HEK293 (cell line): ENCODE results near the gene SETD1A.

Source experiments
- PRDM1 ChIP-seq: fragments of 450-650 bp; formaldehyde crosslinking; IDR thresholded peaks from 2 replicates; pipeline ENCODE4; 2016; ENCODE audit warnings: missing biosample characterization, missing genetic modification characterization
- REPIN1 ChIP-seq: fragments of 450-650 bp; formaldehyde crosslinking; IDR thresholded peaks from 2 replicates; pipeline ENCODE4 v1.5.1; 2017; ENCODE audit warnings: missing biosample characterization, missing genetic modification characterization, low read depth
- SP2 ChIP-seq: fragments of 450-650 bp; formaldehyde crosslinking; IDR thresholded peaks from 2 replicates; pipeline ENCODE4 v1.5.1; 2016; ENCODE audit warnings: missing biosample characterization, missing genetic modification characterization
- ZBTB17 ChIP-seq: fragments of 450-650 bp; formaldehyde crosslinking; IDR thresholded peaks from 2 replicates; pipeline ENCODE4 v1.5.1; 2016; ENCODE audit warnings: missing biosample characterization, missing genetic modification characterization
- ZBTB7A ChIP-seq: fragments of 450-650 bp; formaldehyde crosslinking; IDR thresholded peaks from 2 replicates; pipeline ENCODE4 v1.5.1; 2016; ENCODE audit warnings: low read depth, missing biosample characterization, missing genetic modification characterization
- ZNF132 ChIP-seq: fragments of 450-650 bp; formaldehyde crosslinking; IDR thresholded peaks from 2 replicates; pipeline ENCODE4 v1.5.1; 2017; ENCODE audit warnings: missing biosample characterization, missing genetic modification characterization, borderline replicate concordance
- ZNF184 ChIP-seq: fragments of 450-650 bp; IDR thresholded peaks from 2 replicates; pipeline ENCODE4 v1.5.1; 2018; ENCODE audit warnings: missing biosample characterization, mild to moderate bottlenecking, missing genetic modification characterization
- ZNF24 ChIP-seq: fragments of 450-650 bp; formaldehyde crosslinking; IDR thresholded peaks from 2 replicates; pipeline ENCODE4 v1.5.1; 2016; ENCODE audit warnings: missing biosample characterization, missing genetic modification characterization
- ZNF555 ChIP-seq: fragments of 450-650 bp; formaldehyde crosslinking; conservative IDR thresholded peaks from 2 replicates; pipeline ENCODE4 v1.5.1; 2017; ENCODE audit warnings: missing biosample characterization, mild to moderate bottlenecking, missing genetic modification characterization, inconsistent platforms
- ZNF623 ChIP-seq: fragments of 450-650 bp; formaldehyde crosslinking; IDR thresholded peaks from 2 replicates; pipeline ENCODE4 v1.5.1; 2016; ENCODE audit warnings: missing biosample characterization, missing genetic modification characterization
- ZNF660 ChIP-seq: fragments of 450-650 bp; IDR thresholded peaks from 2 replicates; pipeline ENCODE4 v1.5.1; 2018; ENCODE audit warnings: missing biosample characterization, mild to moderate bottlenecking, missing genetic modification characterization
- ZNF777 ChIP-seq: fragments of 450-650 bp; formaldehyde crosslinking; IDR thresholded peaks from 2 replicates; pipeline ENCODE4 v1.5.1; 2017; ENCODE audit warnings: missing biosample characterization, missing genetic modification characterization, borderline replicate concordance
- ZNF785 ChIP-seq: fragments of 450-650 bp; formaldehyde crosslinking; IDR thresholded peaks from 2 replicates; pipeline ENCODE4 v1.5.1; 2016; ENCODE audit warnings: missing biosample characterization, missing genetic modification characterization
- ZSCAN16 ChIP-seq: fragments of 450-650 bp; formaldehyde crosslinking; IDR thresholded peaks from 2 replicates; pipeline ENCODE4 v1.5.1; 2016; ENCODE audit warnings: missing biosample characterization, missing genetic modification characterization
- TF ChIP-seq, protein P1 (sequence below): fragments of 450-650 bp; formaldehyde crosslinking; IDR thresholded peaks from 2 replicates; pipeline ENCODE4 v1.5.1; 2016; ENCODE audit warnings: missing biosample characterization, missing genetic modification characterization
- TF ChIP-seq, protein P2 (sequence below): fragments of 450-650 bp; formaldehyde crosslinking; IDR thresholded peaks from 2 replicates; pipeline ENCODE4 v1.5.1; 2016; ENCODE audit warnings: missing biosample characterization, missing genetic modification characterization
- TF ChIP-seq, protein P3 (sequence below): IDR thresholded peaks from 2 replicates; pipeline ENCODE4 v1.6.1; 2011; ENCODE audit warnings: mild to moderate bottlenecking, low read depth, low read length, borderline replicate concordance
- TF ChIP-seq, protein P4 (sequence below): fragments of 450-650 bp; formaldehyde crosslinking; IDR thresholded peaks from 2 replicates; pipeline ENCODE4 v1.5.1; 2016; ENCODE audit warnings: missing biosample characterization, missing genetic modification characterization
- TF ChIP-seq, protein P5 (sequence below): fragments of 450-650 bp; formaldehyde crosslinking; IDR thresholded peaks from 2 replicates; pipeline ENCODE4 v1.5.1; 2016; ENCODE audit warnings: missing biosample characterization, missing genetic modification characterization
- TF ChIP-seq, protein P6 (sequence below): fragments of 450-650 bp; formaldehyde crosslinking; IDR thresholded peaks from 2 replicates; pipeline ENCODE4 v1.5.0; 2017; ENCODE audit warnings: missing biosample characterization, missing genetic modification characterization, borderline replicate concordance
- TF ChIP-seq, protein P7 (sequence below): fragments of 450-650 bp; formaldehyde crosslinking; IDR thresholded peaks from 2 replicates; pipeline ENCODE4 v1.5.1; 2017; ENCODE audit warnings: missing biosample characterization, missing genetic modification characterization
- TF ChIP-seq, protein P8 (sequence below): fragments of 450-650 bp; formaldehyde crosslinking; IDR thresholded peaks from 2 replicates; pipeline ENCODE4 v1.5.1; 2016; ENCODE audit warnings: missing biosample characterization, missing genetic modification characterization

SETD1A gene

DNA sequence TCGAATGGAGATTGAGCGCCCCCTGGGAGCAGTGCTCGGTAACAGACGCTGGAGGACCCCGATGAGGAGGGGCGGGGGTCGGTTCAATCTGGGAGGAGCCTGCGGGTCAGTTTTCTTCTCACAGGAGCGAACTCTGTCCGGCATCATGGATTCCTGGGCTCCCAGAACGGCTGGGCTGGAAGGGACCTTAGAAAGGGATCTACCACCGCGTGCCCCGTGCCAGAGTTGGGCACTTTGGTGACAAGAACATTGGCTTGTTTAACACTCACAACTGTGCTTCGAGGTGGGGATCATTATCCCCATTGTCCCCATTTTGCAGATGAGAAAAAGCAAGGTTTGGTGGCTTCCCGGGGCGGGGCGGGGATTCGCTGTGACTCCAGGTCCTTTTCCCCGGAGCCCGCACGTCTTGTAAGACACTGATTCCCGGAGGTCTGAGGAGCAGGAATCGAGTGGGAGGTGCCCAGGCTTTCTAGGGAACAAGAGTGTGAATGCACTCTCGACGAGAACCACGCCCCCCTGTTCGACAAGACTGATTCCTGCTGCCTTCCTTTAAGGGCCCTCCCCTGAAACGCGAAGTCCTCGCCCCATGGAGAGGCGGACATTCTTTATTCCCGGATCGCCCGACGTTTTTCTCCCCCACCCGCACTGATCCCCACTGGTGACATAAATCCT lies 35.7 kb upstream of the SETD1A start (continued):
- TF ChIP-seq, protein P1, sequence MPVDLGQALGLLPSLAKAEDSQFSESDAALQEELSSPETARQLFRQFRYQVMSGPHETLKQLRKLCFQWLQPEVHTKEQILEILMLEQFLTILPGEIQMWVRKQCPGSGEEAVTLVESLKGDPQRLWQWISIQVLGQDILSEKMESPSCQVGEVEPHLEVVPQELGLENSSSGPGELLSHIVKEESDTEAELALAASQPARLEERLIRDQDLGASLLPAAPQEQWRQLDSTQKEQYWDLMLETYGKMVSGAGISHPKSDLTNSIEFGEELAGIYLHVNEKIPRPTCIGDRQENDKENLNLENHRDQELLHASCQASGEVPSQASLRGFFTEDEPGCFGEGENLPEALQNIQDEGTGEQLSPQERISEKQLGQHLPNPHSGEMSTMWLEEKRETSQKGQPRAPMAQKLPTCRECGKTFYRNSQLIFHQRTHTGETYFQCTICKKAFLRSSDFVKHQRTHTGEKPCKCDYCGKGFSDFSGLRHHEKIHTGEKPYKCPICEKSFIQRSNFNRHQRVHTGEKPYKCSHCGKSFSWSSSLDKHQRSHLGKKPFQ (tag by site-specific recombination) = peak; percentile 87; the same call in 1 of the 2 replicates
- TF ChIP-seq, protein P2, sequence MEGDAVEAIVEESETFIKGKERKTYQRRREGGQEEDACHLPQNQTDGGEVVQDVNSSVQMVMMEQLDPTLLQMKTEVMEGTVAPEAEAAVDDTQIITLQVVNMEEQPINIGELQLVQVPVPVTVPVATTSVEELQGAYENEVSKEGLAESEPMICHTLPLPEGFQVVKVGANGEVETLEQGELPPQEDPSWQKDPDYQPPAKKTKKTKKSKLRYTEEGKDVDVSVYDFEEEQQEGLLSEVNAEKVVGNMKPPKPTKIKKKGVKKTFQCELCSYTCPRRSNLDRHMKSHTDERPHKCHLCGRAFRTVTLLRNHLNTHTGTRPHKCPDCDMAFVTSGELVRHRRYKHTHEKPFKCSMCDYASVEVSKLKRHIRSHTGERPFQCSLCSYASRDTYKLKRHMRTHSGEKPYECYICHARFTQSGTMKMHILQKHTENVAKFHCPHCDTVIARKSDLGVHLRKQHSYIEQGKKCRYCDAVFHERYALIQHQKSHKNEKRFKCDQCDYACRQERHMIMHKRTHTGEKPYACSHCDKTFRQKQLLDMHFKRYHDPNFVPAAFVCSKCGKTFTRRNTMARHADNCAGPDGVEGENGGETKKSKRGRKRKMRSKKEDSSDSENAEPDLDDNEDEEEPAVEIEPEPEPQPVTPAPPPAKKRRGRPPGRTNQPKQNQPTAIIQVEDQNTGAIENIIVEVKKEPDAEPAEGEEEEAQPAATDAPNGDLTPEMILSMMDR (tag by site-specific recombination) = peak; percentile 90; the same call in 1 of the 2 replicates
- TF ChIP-seq, protein P3, sequence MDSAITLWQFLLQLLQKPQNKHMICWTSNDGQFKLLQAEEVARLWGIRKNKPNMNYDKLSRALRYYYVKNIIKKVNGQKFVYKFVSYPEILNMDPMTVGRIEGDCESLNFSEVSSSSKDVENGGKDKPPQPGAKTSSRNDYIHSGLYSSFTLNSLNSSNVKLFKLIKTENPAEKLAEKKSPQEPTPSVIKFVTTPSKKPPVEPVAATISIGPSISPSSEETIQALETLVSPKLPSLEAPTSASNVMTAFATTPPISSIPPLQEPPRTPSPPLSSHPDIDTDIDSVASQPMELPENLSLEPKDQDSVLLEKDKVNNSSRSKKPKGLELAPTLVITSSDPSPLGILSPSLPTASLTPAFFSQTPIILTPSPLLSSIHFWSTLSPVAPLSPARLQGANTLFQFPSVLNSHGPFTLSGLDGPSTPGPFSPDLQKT = no peak
- TF ChIP-seq PRDM1 (tag by site-specific recombination) (peak; percentile 95), ZNF660 (tag by site-specific recombination) (0 out of 2 replicates have a peak, but pooled peaks have one; percentile 5), ZNF132 (tag by site-specific recombination) (no peak), ZNF785 (peak; percentile 91; the same call in 1 of the 2 replicates), REPIN1 (0 out of 2 replicates have a peak, but pooled peaks have one; percentile 19), ZNF623 (tag by site-specific recombination) (peak; percentile 34; the same call in 1 of the 2 replicates), ZSCAN16 (tag by site-specific recombination) (no peak), ZNF24 (peak; percentile 65), SP2 (tag by site-specific recombination) (peak; percentile 93), ZBTB7A (tag by site-specific recombination) (peak; percentile 50), ZNF777 (tag by site-specific recombination) (peak; percentile 16; the same call in 1 of the 2 replicates), ZNF184 (tag by site-specific recombination) (0 out of 2 replicates have a peak, but pooled peaks have one; percentile 18), ZNF555 (no peak), ZBTB17 (tag by site-specific recombination) (peak; percentile 97)
- TF ChIP-seq, protein P4, sequence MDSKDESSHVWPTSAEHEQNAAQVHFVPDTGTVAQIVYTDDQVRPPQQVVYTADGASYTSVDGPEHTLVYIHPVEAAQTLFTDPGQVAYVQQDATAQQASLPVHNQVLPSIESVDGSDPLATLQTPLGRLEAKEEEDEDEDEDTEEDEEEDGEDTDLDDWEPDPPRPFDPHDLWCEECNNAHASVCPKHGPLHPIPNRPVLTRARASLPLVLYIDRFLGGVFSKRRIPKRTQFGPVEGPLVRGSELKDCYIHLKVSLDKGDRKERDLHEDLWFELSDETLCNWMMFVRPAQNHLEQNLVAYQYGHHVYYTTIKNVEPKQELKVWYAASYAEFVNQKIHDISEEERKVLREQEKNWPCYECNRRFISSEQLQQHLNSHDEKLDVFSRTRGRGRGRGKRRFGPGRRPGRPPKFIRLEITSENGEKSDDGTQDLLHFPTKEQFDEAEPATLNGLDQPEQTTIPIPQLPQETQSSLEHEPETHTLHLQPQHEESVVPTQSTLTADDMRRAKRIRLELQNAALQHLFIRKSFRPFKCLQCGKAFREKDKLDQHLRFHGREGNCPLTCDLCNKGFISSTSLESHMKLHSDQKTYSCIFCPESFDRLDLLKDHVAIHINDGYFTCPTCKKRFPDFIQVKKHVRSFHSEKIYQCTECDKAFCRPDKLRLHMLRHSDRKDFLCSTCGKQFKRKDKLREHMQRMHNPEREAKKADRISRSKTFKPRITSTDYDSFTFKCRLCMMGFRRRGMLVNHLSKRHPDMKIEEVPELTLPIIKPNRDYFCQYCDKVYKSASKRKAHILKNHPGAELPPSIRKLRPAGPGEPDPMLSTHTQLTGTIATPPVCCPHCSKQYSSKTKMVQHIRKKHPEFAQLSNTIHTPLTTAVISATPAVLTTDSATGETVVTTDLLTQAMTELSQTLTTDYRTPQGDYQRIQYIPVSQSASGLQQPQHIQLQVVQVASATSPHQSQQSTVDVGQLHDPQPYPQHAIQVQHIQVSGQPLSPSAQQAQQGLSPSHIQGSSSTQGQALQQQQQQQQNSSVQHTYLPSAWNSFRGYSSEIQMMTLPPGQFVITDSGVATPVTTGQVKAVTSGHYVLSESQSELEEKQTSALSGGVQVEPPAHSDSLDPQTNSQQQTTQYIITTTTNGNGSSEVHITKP (tag by site-specific recombination) = peak; percentile 62
- TF ChIP-seq, protein P5, sequence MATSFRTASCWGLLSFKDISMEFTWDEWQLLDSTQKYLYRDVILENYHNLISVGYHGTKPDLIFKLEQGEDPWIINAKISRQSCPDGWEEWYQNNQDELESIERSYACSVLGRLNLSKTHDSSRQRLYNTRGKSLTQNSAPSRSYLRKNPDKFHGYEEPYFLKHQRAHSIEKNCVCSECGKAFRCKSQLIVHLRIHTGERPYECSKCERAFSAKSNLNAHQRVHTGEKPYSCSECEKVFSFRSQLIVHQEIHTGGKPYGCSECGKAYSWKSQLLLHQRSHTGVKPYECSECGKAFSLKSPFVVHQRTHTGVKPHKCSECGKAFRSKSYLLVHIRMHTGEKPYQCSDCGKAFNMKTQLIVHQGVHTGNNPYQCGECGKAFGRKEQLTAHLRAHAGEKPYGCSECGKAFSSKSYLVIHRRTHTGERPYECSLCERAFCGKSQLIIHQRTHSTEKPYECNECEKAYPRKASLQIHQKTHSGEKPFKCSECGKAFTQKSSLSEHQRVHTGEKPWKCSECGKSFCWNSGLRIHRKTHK (tag by site-specific recombination) = no peak
- TF ChIP-seq, protein P6, sequence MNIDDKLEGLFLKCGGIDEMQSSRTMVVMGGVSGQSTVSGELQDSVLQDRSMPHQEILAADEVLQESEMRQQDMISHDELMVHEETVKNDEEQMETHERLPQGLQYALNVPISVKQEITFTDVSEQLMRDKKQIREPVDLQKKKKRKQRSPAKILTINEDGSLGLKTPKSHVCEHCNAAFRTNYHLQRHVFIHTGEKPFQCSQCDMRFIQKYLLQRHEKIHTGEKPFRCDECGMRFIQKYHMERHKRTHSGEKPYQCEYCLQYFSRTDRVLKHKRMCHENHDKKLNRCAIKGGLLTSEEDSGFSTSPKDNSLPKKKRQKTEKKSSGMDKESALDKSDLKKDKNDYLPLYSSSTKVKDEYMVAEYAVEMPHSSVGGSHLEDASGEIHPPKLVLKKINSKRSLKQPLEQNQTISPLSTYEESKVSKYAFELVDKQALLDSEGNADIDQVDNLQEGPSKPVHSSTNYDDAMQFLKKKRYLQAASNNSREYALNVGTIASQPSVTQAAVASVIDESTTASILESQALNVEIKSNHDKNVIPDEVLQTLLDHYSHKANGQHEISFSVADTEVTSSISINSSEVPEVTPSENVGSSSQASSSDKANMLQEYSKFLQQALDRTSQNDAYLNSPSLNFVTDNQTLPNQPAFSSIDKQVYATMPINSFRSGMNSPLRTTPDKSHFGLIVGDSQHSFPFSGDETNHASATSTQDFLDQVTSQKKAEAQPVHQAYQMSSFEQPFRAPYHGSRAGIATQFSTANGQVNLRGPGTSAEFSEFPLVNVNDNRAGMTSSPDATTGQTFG (tag by site-specific recombination) = no peak; the same call in 1 of the 2 replicates
- TF ChIP-seq, protein P7, sequence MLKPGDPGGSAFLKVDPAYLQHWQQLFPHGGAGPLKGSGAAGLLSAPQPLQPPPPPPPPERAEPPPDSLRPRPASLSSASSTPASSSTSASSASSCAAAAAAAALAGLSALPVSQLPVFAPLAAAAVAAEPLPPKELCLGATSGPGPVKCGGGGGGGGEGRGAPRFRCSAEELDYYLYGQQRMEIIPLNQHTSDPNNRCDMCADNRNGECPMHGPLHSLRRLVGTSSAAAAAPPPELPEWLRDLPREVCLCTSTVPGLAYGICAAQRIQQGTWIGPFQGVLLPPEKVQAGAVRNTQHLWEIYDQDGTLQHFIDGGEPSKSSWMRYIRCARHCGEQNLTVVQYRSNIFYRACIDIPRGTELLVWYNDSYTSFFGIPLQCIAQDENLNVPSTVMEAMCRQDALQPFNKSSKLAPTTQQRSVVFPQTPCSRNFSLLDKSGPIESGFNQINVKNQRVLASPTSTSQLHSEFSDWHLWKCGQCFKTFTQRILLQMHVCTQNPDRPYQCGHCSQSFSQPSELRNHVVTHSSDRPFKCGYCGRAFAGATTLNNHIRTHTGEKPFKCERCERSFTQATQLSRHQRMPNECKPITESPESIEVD (tag by site-specific recombination) = no peak
- TF ChIP-seq, protein P8, sequence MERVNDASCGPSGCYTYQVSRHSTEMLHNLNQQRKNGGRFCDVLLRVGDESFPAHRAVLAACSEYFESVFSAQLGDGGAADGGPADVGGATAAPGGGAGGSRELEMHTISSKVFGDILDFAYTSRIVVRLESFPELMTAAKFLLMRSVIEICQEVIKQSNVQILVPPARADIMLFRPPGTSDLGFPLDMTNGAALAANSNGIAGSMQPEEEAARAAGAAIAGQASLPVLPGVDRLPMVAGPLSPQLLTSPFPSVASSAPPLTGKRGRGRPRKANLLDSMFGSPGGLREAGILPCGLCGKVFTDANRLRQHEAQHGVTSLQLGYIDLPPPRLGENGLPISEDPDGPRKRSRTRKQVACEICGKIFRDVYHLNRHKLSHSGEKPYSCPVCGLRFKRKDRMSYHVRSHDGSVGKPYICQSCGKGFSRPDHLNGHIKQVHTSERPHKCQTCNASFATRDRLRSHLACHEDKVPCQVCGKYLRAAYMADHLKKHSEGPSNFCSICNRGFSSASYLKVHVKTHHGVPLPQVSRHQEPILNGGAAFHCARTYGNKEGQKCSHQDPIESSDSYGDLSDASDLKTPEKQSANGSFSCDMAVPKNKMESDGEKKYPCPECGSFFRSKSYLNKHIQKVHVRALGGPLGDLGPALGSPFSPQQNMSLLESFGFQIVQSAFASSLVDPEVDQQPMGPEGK (tag by site-specific recombination) = 0 out of 2 replicates have a peak, but pooled peaks have one; percentile 49
